Left renal cortex interstitium (tissue), 4 donors: Measurements from ENCODE around the gene LNX1. TPM values are rescaled to one million over a fixed set of nuclear protein-coding genes. Genes with fewer than 3 reads are reported as not detected.

ENCODE experiments used
- DNase-seq, 4 donors: peaks; one replicate each; pipeline ENCODE4 v3.0.0-alpha.2; 2013; ENCODE audit warnings: low read depth in 4 of 4, low spot score in 2 of 4, missing footprints in 1 of 4
- polyA plus RNA-seq, 4 donors: library from polyadenylated mRNA; unstranded; fragments of 120-200 nt; gene quantifications; one replicate each; pipeline ENCODE4 v1.2.1, GENCODE V29; 2013; ENCODE audit not compliant: insufficient read length in 4 of 4

Gene LNX1
- polyA plus RNA-seq, 4 donors = 15.8 to 17.8 (median 17.0) TPM

GRCh38 chr4:53575552-53575951, 15.7 kb downstream of the LNX1 start:
- DNase-seq = no peak

- no peak for DNase-seq
These were observed 16.8 kb downstream of the LNX1 start for GRCh38 chr4:53574528-53574927.

GRCh38 chr4:53573696-53574095, 17.6 kb downstream of the LNX1 start:
- no peak for DNase-seq

GRCh38 chr4:53572600-53572994, 18.7 kb downstream of the LNX1 start:
- DNase-seq = no peak

- DNase-seq = no peak
These were observed 19.2 kb downstream of the LNX1 start for GRCh38 chr4:53571936-53572599.

- DNase-seq = no peak
These were observed 27.5 kb downstream of the LNX1 start for GRCh38 chr4:53563824-53564223.

GRCh38 chr4:53562409-53562808, 28.9 kb downstream of the LNX1 start:
- DNase-seq = no peak

- DNase-seq = no peak
These were observed 32.2 kb downstream of the LNX1 start for GRCh38 chr4:53559021-53559620.

- no peak for DNase-seq
These were observed 33.1 kb downstream of the LNX1 start for GRCh38 chr4:53558065-53558801.

- DNase-seq = no peak
These were observed 33.6 kb downstream of the LNX1 start for GRCh38 chr4:53557669-53558064.

GRCh38 chr4:53556651-53557050, 34.6 kb downstream of the LNX1 start:
- no peak for DNase-seq

GRCh38 chr4:53553486-53554210, 37.6 kb downstream of the LNX1 start:
- no peak for DNase-seq

- DNase-seq = no peak
These were observed 38.6 kb downstream of the LNX1 start for GRCh38 chr4:53552711-53553110.

GRCh38 chr4:53551958-53552357, 39.3 kb downstream of the LNX1 start:
- DNase-seq = no peak

GRCh38 chr4:53551281-53551864, 39.9 kb downstream of the LNX1 start:
- DNase-seq = no peak

- no peak for DNase-seq
These were observed 42.6 kb downstream of the LNX1 start for GRCh38 chr4:53548662-53549061.

- DNase-seq = no peak
These were observed 43.3 kb downstream of the LNX1 start for GRCh38 chr4:53547983-53548382.

- no peak for DNase-seq
These were observed 45.2 kb downstream of the LNX1 start for GRCh38 chr4:53545942-53546581.

- no peak for DNase-seq
These were observed 46.0 kb downstream of the LNX1 start for GRCh38 chr4:53545273-53545672.

- DNase-seq = no peak
These were observed 47.7 kb downstream of the LNX1 start for GRCh38 chr4:53543561-53543960.
